Smooth muscle cell (in vitro differentiated cells): ENCODE results near the gene ZNRF2. TPM values are rescaled to one million over a fixed set of nuclear protein-coding genes. Genes with fewer than 3 reads are reported as not detected.
"Not testable (repeated sequence)": the region's sequence is repeated elsewhere in the genome, so short reads cannot be mapped to it uniquely, and the experiment has no call there.

Source experiments
- DNase-seq: peaks from one replicate; lab custom pipeline; 2025; ENCODE audit not compliant: unreplicated experiment; lab: John Stamatoyannopoulos, UW
- H2AFZ ChIP-seq: fragments of 200-600 bp; sonication (generic); 2 replicates; pipeline ENCODE4 v1.6.0; 2016; ENCODE audit warnings: antibody characterized with exemption, low read depth, mild to moderate bottlenecking
- H3F3A ChIP-seq: fragments of 200-600 bp; sonication (generic); 2 replicates; pipeline ENCODE4 v1.6.0; 2017; ENCODE audit warnings: antibody characterized with exemption, low read depth
- H3K27ac ChIP-seq: fragments of 200-600 bp; sonication (generic); 2 replicates; pipeline ENCODE4 v1.5.1; 2016; ENCODE audit warnings: low read depth, mild to moderate bottlenecking
- H3K27me3 ChIP-seq: fragments of 200-600 bp; sonication (generic); 2 replicates; pipeline ENCODE4 v1.6.1; 2016; ENCODE audit warnings: low read depth, mild to moderate bottlenecking
- H3K36me3 ChIP-seq: fragments of 200-600 bp; sonication (generic); 2 replicates; pipeline ENCODE4 v1.5.1; 2016; ENCODE audit warnings: low read depth
- H3K4me1 ChIP-seq: fragments of 200-600 bp; sonication (generic); 2 replicates; pipeline ENCODE4 v1.5.1; 2016; ENCODE audit warnings: low read depth
- H3K4me2 ChIP-seq: fragments of 200-600 bp; sonication (generic); 2 replicates; pipeline ENCODE4 v1.6.0; 2016; ENCODE audit warnings: mild to moderate bottlenecking
- H3K4me3 ChIP-seq: fragments of 200-600 bp; sonication (generic); 2 replicates; pipeline ENCODE4 v1.5.1; 2016; ENCODE audit warnings: mild to moderate bottlenecking
- H3K79me2 ChIP-seq: fragments of 200-600 bp; sonication (generic); 2 replicates; pipeline ENCODE4 v1.6.0; 2016; ENCODE audit warnings: low read depth, mild to moderate bottlenecking
- H3K9ac ChIP-seq: fragments of 200-600 bp; sonication (generic); 2 replicates; pipeline ENCODE4 v1.6.0; 2016; ENCODE audit warnings: low read depth
- H3K9me3 ChIP-seq: fragments of 200-600 bp; sonication (generic); replicated peaks from 2 replicates; pipeline ENCODE4 v1.5.1; 2016; ENCODE audit warnings: low read depth
- H4K20me1 ChIP-seq: fragments of 200-600 bp; sonication (generic); 2 replicates; pipeline ENCODE4 v1.6.0; 2016; ENCODE audit warnings: low read depth
- CTCF ChIP-seq: fragments of 200-600 bp; sonication (generic); IDR thresholded peaks from 2 replicates; pipeline ENCODE4 v1.5.1; 2017; ENCODE audit warnings: borderline replicate concordance, mild to moderate bottlenecking, antibody characterized with exemption; ENCODE audit not compliant: insufficient read depth, poor library complexity, severe bottlenecking
- WGBS: methylation state at CpG from one replicate; pipeline ENCODE4 v1.1.7; 2016; ENCODE audit warnings: low lambda C conversion rate; 5-methylcytosine and 5-hydroxymethylcytosine counted together
- polyA plus RNA-seq: library from polyadenylated mRNA; unstranded; fragments of >200 nt; fragmentation: Nextera tagmentation; extraction: Ambion mirVana; gene quantifications from 2 replicates; pipeline ENCODE4 v1.2.1, GENCODE V29; 2016
- total RNA-seq: library from RNA; depleted of rRNA; stranded (reverse); fragments of >200 nt; gene quantifications from 2 replicates; pipeline ENCODE4 v1.2.3, GENCODE V29; 2014

ZNRF2 gene
- total and polyA plus RNA-seq, 2 experiments from 2014 or later, result 2.1 to 13.5 TPM

DNA sequence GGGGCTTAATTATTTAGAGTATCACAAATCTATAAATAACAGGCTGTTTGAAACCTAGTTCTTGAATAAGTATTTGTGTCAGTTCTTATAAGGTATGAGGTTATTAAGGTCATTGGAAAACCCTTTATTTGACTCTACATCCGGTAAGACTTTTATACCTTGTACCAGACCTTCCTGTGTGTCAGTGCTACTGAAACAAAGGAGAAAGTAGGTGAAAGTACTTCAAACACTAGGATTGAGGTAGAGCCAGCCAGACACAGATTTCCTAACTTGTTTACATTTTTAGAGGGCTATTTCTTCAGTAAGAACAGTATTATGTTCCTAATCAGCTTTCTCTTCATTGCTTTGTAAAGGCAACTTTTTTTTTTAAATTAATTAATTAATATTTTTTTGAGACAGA is 93.9 kb downstream of the ZNRF2 start:
- H3K79me2 ChIP-seq, result no peaks in the 10 kb centered on the region
- WGBS, result 93% methylated on average over 1 of the region's 1 CpG

GRCh38 chr7:30379131-30379530 is 94.7 kb downstream of the ZNRF2 start:
- Histone ChIP-seq H3K4me1 (no peaks in the 10 kb centered on the region), H3K27me3 (no peaks in the 10 kb centered on the region), H3F3A (no peaks in the 10 kb centered on the region), H2AFZ (no peak overlapping the region), H3K79me2 (no peaks in the 10 kb centered on the region), H3K9ac (no peak overlapping the region), H3K4me3 (no peak overlapping the region), H3K36me3 (no peaks in the 10 kb centered on the region), H3K27ac (no peak overlapping the region), H3K9me3 (no peaks in the 10 kb centered on the region), H4K20me1 (no peaks in the 10 kb centered on the region), H3K4me2 (no peak overlapping the region)
- DNase-seq, result no peak
- 85% methylated on average over 4 of the region's 4 CpGs for WGBS
- TF ChIP-seq CTCF, result no peak

More for the DNA sequence above, 93.9 kb downstream of the ZNRF2 start:
- no peaks in the 10 kb centered on the region for H3K9me3 ChIP-seq
- no peaks in the 10 kb centered on the region for H4K20me1 ChIP-seq
- H3K27ac ChIP-seq, result no peak overlapping the region
- no peak overlapping the region for H3K9ac ChIP-seq
- no peak overlapping the region for H3K4me2 ChIP-seq
- H3K4me1 ChIP-seq, result no peaks in the 10 kb centered on the region
- no peak for TF ChIP-seq CTCF
- no peaks in the 10 kb centered on the region for H3K36me3 ChIP-seq
- no peaks in the 10 kb centered on the region for H3F3A ChIP-seq
- H2AFZ ChIP-seq, result no peak overlapping the region
- DNase-seq, result no peak
- H3K4me3 ChIP-seq, result no peak overlapping the region
- H3K27me3 ChIP-seq, result no peaks in the 10 kb centered on the region

GRCh38 chr7:30379741-30380140 is 95.3 kb downstream of the ZNRF2 start:
- Histone ChIP-seq H3K27ac (no peak overlapping the region), H3K4me3 (no peak overlapping the region), H3K9ac (no peak overlapping the region), H3K79me2 (no peaks in the 10 kb centered on the region), H4K20me1 (no peaks in the 10 kb centered on the region), H3F3A (no peaks in the 10 kb centered on the region), H3K9me3 (no peaks in the 10 kb centered on the region), H2AFZ (no peak overlapping the region), H3K4me1 (no peaks in the 10 kb centered on the region), H3K36me3 (no peaks in the 10 kb centered on the region), H3K4me2 (no peak overlapping the region), H3K27me3 (no peaks in the 10 kb centered on the region)
- DNase-seq, result no peak
- 82% methylated on average over 4 of the region's 4 CpGs for WGBS
- no peak for TF ChIP-seq CTCF

- Histone ChIP-seq H3F3A (no peaks in the 10 kb centered on the region), H3K27me3 (no peaks in the 10 kb centered on the region), H3K9ac (no peak overlapping the region), H4K20me1 (no peaks in the 10 kb centered on the region), H2AFZ (no peak overlapping the region), H3K4me2 (no peak overlapping the region), H3K36me3 (no peaks in the 10 kb centered on the region), H3K79me2 (no peaks in the 10 kb centered on the region), H3K4me1 (no peaks in the 10 kb centered on the region), H3K9me3 (no peaks in the 10 kb centered on the region), H3K4me3 (no peak overlapping the region), H3K27ac (no peak overlapping the region)
- no peak for TF ChIP-seq CTCF
- no peak for DNase-seq
- WGBS, result 94% methylated on average over 2 of the region's 2 CpGs
These were observed 95.9 kb downstream of the ZNRF2 start for GRCh38 chr7:30380294-30380693.

- not testable (repeated sequence) for H3K4me1 ChIP-seq, H3K4me2 ChIP-seq, H3K9me3 ChIP-seq, H3F3A ChIP-seq, H3K36me3 ChIP-seq, H4K20me1 ChIP-seq, H3K27ac ChIP-seq, H3K9ac ChIP-seq, H3K4me3 ChIP-seq, H3K79me2 ChIP-seq, DNase-seq, H3K27me3 ChIP-seq, H2AFZ ChIP-seq
- 87% methylated on average over 4 of the region's 4 CpGs for WGBS
These were observed 96.4 kb downstream of the ZNRF2 start for GRCh38 chr7:30380824-30381223.
